ENCODE results near the gene VAPB.

Gene VAPB

DNA sequence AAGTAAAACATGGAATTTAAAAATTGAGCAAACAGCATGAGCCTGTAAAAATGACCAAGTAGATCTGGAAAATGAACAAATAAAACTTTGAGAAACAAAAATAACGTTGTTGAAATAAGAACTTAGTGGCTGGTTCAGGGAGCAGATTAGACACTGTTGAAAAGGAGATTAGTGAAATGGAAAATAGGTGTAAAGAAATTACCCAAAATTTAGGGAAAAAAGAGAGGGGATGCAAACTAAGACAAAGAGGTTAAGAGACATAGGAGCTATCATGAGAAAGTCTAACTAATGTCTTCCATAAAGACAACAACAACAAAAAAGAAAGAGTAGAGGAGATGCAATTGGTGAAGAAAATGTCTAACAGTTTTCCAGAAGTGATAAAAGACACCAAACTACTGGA lies 97.2 kb downstream of the VAPB start:
- no peak for DNase-seq

- no peak for DNase-seq
Observed at GRCh38 chr20:58492074-58492718, 103.2 kb downstream of the VAPB start.

GRCh38 chr20:58492795-58493524 lies 103.9 kb downstream of the VAPB start:
- no peak for DNase-seq

GRCh38 chr20:58494923-58495622 lies 106.0 kb downstream of the VAPB start:
- DNase-seq: no peak

DNA sequence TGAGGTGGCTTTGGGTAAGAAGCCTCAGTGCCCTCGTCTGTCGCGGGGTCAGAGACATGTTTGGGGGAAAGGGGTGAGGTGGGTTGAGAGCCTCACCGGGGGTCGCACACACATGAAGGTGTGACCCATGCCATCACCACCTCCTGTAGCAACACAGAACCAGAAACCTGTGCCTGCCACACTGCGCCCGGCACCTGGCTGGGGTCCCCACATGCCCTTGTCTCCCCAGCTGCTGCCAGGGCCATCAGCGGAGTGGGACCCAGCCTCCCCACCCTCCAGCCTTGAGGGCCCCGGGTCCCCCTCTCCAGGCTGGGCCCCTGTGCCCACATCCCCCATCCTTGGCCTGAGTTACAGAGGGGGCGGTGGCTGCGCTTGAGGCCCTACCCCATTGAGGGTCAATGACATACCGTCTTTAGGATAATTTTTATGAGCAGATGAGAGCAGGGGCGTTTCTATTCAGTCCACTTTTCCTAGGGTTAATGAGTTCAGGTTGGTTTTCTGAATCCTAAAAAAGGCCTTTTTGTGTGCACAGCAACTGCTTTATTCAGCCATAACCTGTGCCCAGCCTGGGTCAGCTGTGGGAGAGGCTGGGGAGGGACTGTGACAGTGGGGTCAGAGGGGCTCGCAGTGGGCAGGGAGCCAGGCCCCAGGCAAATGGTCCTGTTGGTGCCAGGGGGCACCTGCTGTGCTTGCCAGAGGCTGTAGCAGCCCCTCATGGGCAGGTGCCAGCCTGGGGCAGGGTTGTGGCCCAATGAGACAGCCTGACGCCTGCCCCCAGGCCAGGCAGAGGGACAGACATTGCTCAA lies 106.8 kb downstream of the VAPB start:
- no peak for DNase-seq

DNA sequence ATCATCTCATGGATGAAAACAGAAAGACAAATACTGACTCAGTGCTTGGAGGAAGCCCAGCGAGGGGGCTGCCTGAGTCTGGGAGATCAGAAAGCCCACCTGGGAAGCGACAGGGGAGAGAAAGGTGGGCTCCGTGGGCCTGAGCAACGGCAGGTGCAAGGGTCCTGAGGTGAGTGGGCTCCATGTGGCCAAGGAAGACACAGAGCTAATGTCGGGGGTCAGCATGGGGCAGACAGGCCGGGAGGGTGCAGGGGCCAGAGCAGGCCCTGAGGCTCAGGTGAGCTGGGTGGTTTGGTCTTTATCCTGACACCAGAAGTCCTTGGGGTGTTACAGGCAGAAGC lies 107.4 kb downstream of the VAPB start:
- DNase-seq: no peak

DNA sequence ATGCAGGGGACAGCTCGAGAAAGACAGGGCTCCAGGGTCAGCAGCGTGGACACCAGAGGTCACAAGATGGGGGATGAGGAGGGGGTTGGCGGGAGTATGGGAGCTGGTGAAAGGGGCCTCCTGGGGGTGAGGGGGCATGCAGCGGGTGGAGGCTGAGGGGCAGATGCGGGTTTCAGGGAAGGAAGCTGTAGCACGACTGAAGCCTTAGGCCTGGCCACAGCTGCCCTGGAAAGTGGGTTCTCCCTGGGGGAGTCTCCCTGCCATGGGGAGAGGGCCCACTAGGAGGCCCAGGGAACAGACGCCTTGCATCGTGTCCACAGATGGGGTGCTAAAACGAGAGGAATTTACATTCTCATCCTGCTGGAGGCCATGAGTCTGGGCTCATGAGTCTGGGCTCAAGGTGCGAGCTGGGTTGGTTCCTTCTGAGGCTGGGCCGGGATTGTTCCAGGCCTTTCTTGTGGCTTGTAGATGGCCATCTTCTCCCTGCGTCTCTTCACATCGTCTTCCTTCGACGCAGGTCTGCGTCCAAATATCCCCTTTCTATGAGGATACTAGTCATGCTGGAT lies 108.1 kb downstream of the VAPB start:
- no peak for DNase-seq

DNA sequence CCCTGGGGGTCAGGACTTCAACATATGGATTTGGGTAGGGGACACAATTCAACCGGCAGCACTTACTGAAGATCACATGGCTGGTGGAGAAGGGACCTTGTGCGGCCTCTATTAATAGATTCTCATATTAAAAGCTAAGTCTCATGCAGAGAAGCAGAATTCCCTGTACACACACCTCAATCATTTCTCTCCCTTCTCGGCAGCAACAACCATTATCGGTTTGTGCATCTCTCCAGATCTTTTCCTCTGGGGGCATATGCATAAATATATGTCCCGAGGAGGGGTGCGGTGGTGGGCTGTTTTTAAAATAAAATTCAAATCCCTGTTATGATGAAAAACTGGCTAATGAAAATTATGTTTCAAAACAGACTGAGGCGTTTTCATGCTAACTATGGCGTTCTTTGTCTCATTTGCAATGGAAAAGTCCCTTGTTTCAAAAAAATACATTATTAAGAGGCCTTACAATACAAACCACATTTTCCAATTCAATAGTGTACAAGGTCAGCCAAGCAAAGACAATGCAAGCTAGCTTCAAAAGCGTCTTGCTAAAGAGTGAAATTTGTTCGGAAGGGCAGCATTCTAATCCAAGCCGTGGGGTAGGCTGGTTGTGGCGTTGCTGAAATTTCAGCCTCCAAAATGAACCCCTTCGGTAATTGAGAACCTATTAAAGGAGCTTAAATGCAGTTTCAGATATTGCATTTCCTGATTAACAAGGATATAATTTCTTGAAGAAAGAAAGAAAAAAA lies 108.9 kb downstream of the VAPB start:
- no peak for DNase-seq

GRCh38 chr20:58498470-58499068 lies 109.5 kb downstream of the VAPB start:
- DNase-seq: no peak

GRCh38 chr20:58500256-58500655 lies 111.2 kb downstream of the VAPB start:
- DNase-seq: no peak
